ENCODE measurements around the gene RPL13.

GRCh38 chr16:89548344-89549006, 12.0 kb upstream of the RPL13 start:
- TF ChIP-seq EP300 (IDR thresholded peaks at IDR 0.05; ENCODE audit: low read depth) (no peak), CTCF (IDR thresholded peaks at IDR 0.05) (no peak)
